ENCODE results near the gene MAPK14.

DNA sequence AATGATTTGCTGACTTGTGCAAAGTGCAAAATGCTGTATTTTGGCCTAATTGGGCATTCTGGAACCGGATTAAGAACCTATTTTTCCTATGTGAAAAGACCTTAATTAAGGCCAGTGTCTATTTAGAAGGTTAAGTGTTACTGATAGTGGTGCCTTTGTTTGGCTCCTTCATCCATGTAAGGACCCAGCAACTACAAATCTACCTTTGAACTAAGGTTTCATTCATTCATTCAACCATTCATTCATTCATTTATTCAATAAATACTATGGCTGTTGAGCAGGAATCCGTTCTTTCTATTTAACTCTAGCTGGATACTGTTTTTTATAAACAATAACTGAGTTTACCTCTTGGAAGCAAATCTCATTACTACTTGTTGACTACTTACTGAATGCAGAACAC, 33.6 kb downstream of the MAPK14 start:
- TF ChIP-seq, protein P1, sequence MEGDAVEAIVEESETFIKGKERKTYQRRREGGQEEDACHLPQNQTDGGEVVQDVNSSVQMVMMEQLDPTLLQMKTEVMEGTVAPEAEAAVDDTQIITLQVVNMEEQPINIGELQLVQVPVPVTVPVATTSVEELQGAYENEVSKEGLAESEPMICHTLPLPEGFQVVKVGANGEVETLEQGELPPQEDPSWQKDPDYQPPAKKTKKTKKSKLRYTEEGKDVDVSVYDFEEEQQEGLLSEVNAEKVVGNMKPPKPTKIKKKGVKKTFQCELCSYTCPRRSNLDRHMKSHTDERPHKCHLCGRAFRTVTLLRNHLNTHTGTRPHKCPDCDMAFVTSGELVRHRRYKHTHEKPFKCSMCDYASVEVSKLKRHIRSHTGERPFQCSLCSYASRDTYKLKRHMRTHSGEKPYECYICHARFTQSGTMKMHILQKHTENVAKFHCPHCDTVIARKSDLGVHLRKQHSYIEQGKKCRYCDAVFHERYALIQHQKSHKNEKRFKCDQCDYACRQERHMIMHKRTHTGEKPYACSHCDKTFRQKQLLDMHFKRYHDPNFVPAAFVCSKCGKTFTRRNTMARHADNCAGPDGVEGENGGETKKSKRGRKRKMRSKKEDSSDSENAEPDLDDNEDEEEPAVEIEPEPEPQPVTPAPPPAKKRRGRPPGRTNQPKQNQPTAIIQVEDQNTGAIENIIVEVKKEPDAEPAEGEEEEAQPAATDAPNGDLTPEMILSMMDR (IDR thresholded peaks at IDR 0.05; ENCODE audit: extremely low read depth in 1 of 2, insufficient read depth in 1 of 2, low read depth in 1 of 2, low read length in 2 of 2), result no peak
- no peak for TF ChIP-seq POLR2A (IDR thresholded peaks at IDR 0.05; ENCODE audit: low read depth, low read length)
